HUES48 (cell line): ENCODE data around the gene PPP1R3F.

Source experiments
- H3K27ac ChIP-seq: one replicate; pipeline ENCODE4 v1.7.0; 2013; ENCODE audit warnings: low read depth, low read length, inconsistent platforms
- H3K27me3 ChIP-seq: 2 replicates; pipeline ENCODE4 v1.6.1; 2013; ENCODE audit warnings: mild to moderate bottlenecking, low read length; ENCODE audit not compliant: control insufficient read depth, insufficient read depth
- H3K36me3 ChIP-seq: 2 replicates; pipeline ENCODE4 v1.6.1; 2013; ENCODE audit warnings: low read length; ENCODE audit not compliant: control insufficient read depth, insufficient read depth
- H3K4me1 ChIP-seq: 2 replicates; pipeline ENCODE4 v1.6.1; 2013; ENCODE audit warnings: mild to moderate bottlenecking, low read length; ENCODE audit not compliant: control insufficient read depth, insufficient read depth
- H3K4me3 ChIP-seq: 2 replicates; pipeline ENCODE4 v1.5.1; 2013; ENCODE audit warnings: mild to moderate bottlenecking, low read depth, low read length
- H3K9ac ChIP-seq: 2 replicates; pipeline ENCODE4 v1.6.1; 2013; ENCODE audit warnings: mild to moderate bottlenecking, low read depth, low read length, moderate library complexity
- H3K9me3 ChIP-seq: 2 replicates; pipeline ENCODE4 v1.6.1; 2013; ENCODE audit warnings: low read length; ENCODE audit not compliant: control insufficient read depth, insufficient read depth

Gene PPP1R3F

GRCh38 chrX:49249616-49250015 lies 20.0 kb upstream of the PPP1R3F start:
- no peak overlapping the region for H3K9ac ChIP-seq

GRCh38 chrX:49250066-49250465 lies 19.5 kb upstream of the PPP1R3F start:
- Histone ChIP-seq H3K4me1 (no peaks in the 10 kb centered on the region), H3K27me3 (no peaks in the 10 kb centered on the region), H3K9ac (no peak overlapping the region), H3K9me3 (peaks cover 6% of the 10 kb centered on the region), H3K4me3 (no peak overlapping the region), H3K27ac (no peak overlapping the region), H3K36me3 (peaks cover 6% of the 10 kb centered on the region; the same call in 1 of the 2 replicates)

More at GRCh38 chrX:49249616-49250015, 20.0 kb upstream of the PPP1R3F start:
- Histone ChIP-seq H3K4me1 (no peaks in the 10 kb centered on the region), H3K36me3 (peaks cover 6% of the 10 kb centered on the region; the same call in 1 of the 2 replicates), H3K4me3 (no peak overlapping the region), H3K27ac (no peak overlapping the region), H3K27me3 (no peaks in the 10 kb centered on the region), H3K9me3 (peaks cover 5% of the 10 kb centered on the region)

- Histone ChIP-seq H3K4me1 (no peaks in the 10 kb centered on the region), H3K9ac (no peak overlapping the region), H3K9me3 (peaks cover 9% of the 10 kb centered on the region), H3K36me3 (peaks cover 6% of the 10 kb centered on the region; the same call in 1 of the 2 replicates), H3K27me3 (no peaks in the 10 kb centered on the region), H3K4me3 (no peak overlapping the region), H3K27ac (no peak overlapping the region)
These were observed 19.0 kb upstream of the PPP1R3F start for GRCh38 chrX:49250578-49250977.

- Histone ChIP-seq H3K9ac (no peak overlapping the region), H3K36me3 (peaks cover 6% of the 10 kb centered on the region; the same call in 1 of the 2 replicates)
These were observed 18.3 kb upstream of the PPP1R3F start for GRCh38 chrX:49251325-49251724.

GRCh38 chrX:49254639-49255038 lies 15.0 kb upstream of the PPP1R3F start:
- no peaks in the 10 kb centered on the region for H3K4me1 ChIP-seq
- H3K36me3 ChIP-seq = no peaks in the 10 kb centered on the region
- no peaks in the 10 kb centered on the region for H3K27me3 ChIP-seq
- no peak overlapping the region for H3K4me3 ChIP-seq
- no peak overlapping the region for H3K27ac ChIP-seq
- H3K9ac ChIP-seq = no peak overlapping the region
- peaks cover 19% of the 10 kb centered on the region for H3K9me3 ChIP-seq

More at GRCh38 chrX:49251325-49251724, 18.3 kb upstream of the PPP1R3F start:
- no peak overlapping the region for H3K4me3 ChIP-seq
- no peaks in the 10 kb centered on the region for H3K27me3 ChIP-seq
- peaks cover 15% of the 10 kb centered on the region for H3K9me3 ChIP-seq
- no peak overlapping the region for H3K27ac ChIP-seq
- H3K4me1 ChIP-seq = no peaks in the 10 kb centered on the region

- Histone ChIP-seq H3K9me3 (peaks cover 28% of the 10 kb centered on the region), H3K4me1 (no peaks in the 10 kb centered on the region), H3K27ac (no peak overlapping the region), H3K9ac (no peak overlapping the region), H3K4me3 (no peak overlapping the region), H3K36me3 (no peaks in the 10 kb centered on the region), H3K27me3 (no peaks in the 10 kb centered on the region)
These were observed 13.2 kb upstream of the PPP1R3F start for GRCh38 chrX:49256268-49256995.

- no peaks in the 10 kb centered on the region for H3K4me1 ChIP-seq
- H3K4me3 ChIP-seq = no peak overlapping the region
- H3K9ac ChIP-seq = no peak overlapping the region
- H3K36me3 ChIP-seq = no peaks in the 10 kb centered on the region
- no peak overlapping the region for H3K27ac ChIP-seq
- H3K9me3 ChIP-seq = peaks cover 26% of the 10 kb centered on the region
- H3K27me3 ChIP-seq = no peaks in the 10 kb centered on the region
These were observed 12.4 kb upstream of the PPP1R3F start for GRCh38 chrX:49257074-49257790.

GRCh38 chrX:49257846-49258748 lies 11.5 kb upstream of the PPP1R3F start:
- no peaks in the 10 kb centered on the region for H3K4me1 ChIP-seq
- no peaks in the 10 kb centered on the region for H3K27me3 ChIP-seq
- no peak overlapping the region for H3K9ac ChIP-seq
- H3K36me3 ChIP-seq = no peaks in the 10 kb centered on the region
- peaks cover 26% of the 10 kb centered on the region for H3K9me3 ChIP-seq
- H3K4me3 ChIP-seq = no peak overlapping the region
- H3K27ac ChIP-seq = no peak overlapping the region

GRCh38 chrX:49258749-49259124 lies 10.9 kb upstream of the PPP1R3F start:
- Histone ChIP-seq H3K4me3 (no peak overlapping the region), H3K9ac (no peak overlapping the region), H3K27ac (no peak overlapping the region), H3K9me3 (peaks cover 28% of the 10 kb centered on the region), H3K27me3 (no peaks in the 10 kb centered on the region), H3K4me1 (no peaks in the 10 kb centered on the region), H3K36me3 (no peaks in the 10 kb centered on the region)

GRCh38 chrX:49260221-49260985 lies 9.2 kb upstream of the PPP1R3F start:
- Histone ChIP-seq H3K4me3 (no peak overlapping the region), H3K4me1 (no peaks in the 10 kb centered on the region), H3K27me3 (no peaks in the 10 kb centered on the region), H3K36me3 (no peaks in the 10 kb centered on the region), H3K27ac (no peak overlapping the region), H3K9ac (no peak overlapping the region), H3K9me3 (peaks cover 28% of the 10 kb centered on the region)
